KMS-11 (cell line): ENCODE measurements around the gene NUTM2D.
"Not testable (repeated sequence)": the region's sequence is repeated elsewhere in the genome, so short reads cannot be mapped to it uniquely, and the experiment has no call there.

ENCODE experiments used
- H2AFZ ChIP-seq: fragments of 200-600 bp; sonication (generic); 2 replicates; pipeline ENCODE4 v1.6.1; 2016; ENCODE audit warnings: antibody characterized with exemption, mixed run types, low read depth
- H3K27ac ChIP-seq: fragments of 200-600 bp; sonication (generic); 2 replicates; pipeline ENCODE4 v1.6.1; 2016; ENCODE audit warnings: mild to moderate bottlenecking, mixed run types
- H3K27me3 ChIP-seq: fragments of 200-600 bp; sonication (generic); 2 replicates; pipeline ENCODE4 v1.6.1; 2017; ENCODE audit warnings: mild to moderate bottlenecking, low read depth, mixed run types, moderate library complexity; ENCODE audit not compliant: insufficient read depth
- H3K36me3 ChIP-seq: fragments of 200-600 bp; sonication (generic); 2 replicates; pipeline ENCODE4 v1.6.1; 2017; ENCODE audit warnings: mild to moderate bottlenecking, mixed run types; ENCODE audit not compliant: insufficient read depth
- H3K4me1 ChIP-seq: fragments of 200-600 bp; sonication (generic); 2 replicates; pipeline ENCODE4 v1.6.1; 2016; ENCODE audit warnings: mild to moderate bottlenecking, low read depth, mixed run types; ENCODE audit not compliant: poor library complexity, severe bottlenecking
- H3K4me2 ChIP-seq: fragments of 200-600 bp; sonication (generic); 2 replicates; pipeline ENCODE4 v1.7.0; 2016; ENCODE audit warnings: mild to moderate bottlenecking, mixed run types
- H3K4me3 ChIP-seq: fragments of 200-600 bp; sonication (generic); IDR thresholded peaks from 2 replicates; pipeline ENCODE4 v1.6.1; 2017; ENCODE audit warnings: low read depth, low read length, mixed read lengths; ENCODE audit not compliant: insufficient read depth
- H3K79me2 ChIP-seq: fragments of 200-600 bp; sonication (generic); 2 replicates; pipeline ENCODE4 v1.6.1; 2016; ENCODE audit warnings: low read depth, mixed run types; ENCODE audit not compliant: insufficient read depth
- H3K9ac ChIP-seq: fragments of 200-600 bp; sonication (generic); 2 replicates; pipeline ENCODE4 v1.6.1; 2016; ENCODE audit warnings: mild to moderate bottlenecking, mixed run types
- H4K20me1 ChIP-seq: fragments of 200-600 bp; sonication (generic); 2 replicates; pipeline ENCODE4 v1.6.1; 2016; ENCODE audit warnings: mild to moderate bottlenecking, mixed run types; ENCODE audit not compliant: insufficient read depth

NUTM2D gene

DNA sequence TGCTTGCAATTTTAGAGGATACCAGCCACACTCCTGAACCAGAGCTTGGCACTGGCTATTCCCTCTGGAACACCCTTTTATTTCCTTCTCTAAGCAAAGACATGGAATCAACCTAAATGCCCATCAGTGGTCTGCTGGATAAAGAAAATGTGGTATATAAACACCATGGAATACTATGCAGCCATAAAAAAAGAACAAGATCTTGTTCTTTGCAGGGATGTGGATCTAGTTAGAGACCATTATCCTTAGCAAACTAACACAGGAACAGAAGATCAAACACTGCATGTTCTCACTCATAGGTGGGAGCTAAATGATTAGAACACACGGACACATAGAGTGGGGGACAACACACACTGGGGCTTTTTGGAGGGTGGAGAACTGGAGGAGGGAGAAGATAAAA, 56.4 kb downstream of the NUTM2D start:
- not testable (repeated sequence) for H3K9ac ChIP-seq, H3K4me1 ChIP-seq, H2AFZ ChIP-seq, H3K27me3 ChIP-seq, H4K20me1 ChIP-seq, H3K36me3 ChIP-seq, H3K79me2 ChIP-seq, H3K4me3 ChIP-seq, H3K4me2 ChIP-seq, H3K27ac ChIP-seq
